Activated naive CD4-positive, alpha-beta T cell treated with anti-CD3 and anti-CD28 coated beads for 36 hours (primary cell): ENCODE measurements around the gene SRRM2. TPM values are rescaled to one million over a fixed set of nuclear protein-coding genes. Genes with fewer than 3 reads are reported as not detected.
"Not testable (repeated sequence)": the region's sequence is repeated elsewhere in the genome, so short reads cannot be mapped to it uniquely, and the experiment has no call there.

Experiments
- CTCF ChIA-PET: fragments of 350-600 bp; sonication (Branson Sonifier 250); formaldehyde crosslinking; loops from one replicate; lab custom pipeline; 2021; ENCODE audit warnings: antibody characterized with exemption; lab: Charles Lee
- DNase-seq: peaks from one replicate; pipeline ENCODE4 v3.0.0-alpha.2; 2020
- H3K27ac Mint-ChIP-seq: one replicate; pipeline ENCODE4 v1.8.0; 2021; ENCODE audit warnings: mild to moderate bottlenecking, mixed read lengths
- H3K27me3 Mint-ChIP-seq: one replicate; pipeline ENCODE4 v1.8.0; 2021; ENCODE audit warnings: low read depth, mixed read lengths
- H3K36me3 Mint-ChIP-seq: one replicate; pipeline ENCODE4 v1.8.0; 2021; ENCODE audit warnings: low read depth, mixed read lengths
- H3K4me1 Mint-ChIP-seq: one replicate; pipeline ENCODE4 v1.8.0; 2021; ENCODE audit warnings: low read depth, mixed read lengths
- H3K4me3 Mint-ChIP-seq: one replicate; pipeline ENCODE4 v1.8.0; 2021; ENCODE audit warnings: mild to moderate bottlenecking, moderate library complexity, mixed read lengths
- H3K9me3 Mint-ChIP-seq: one replicate; pipeline ENCODE4 v1.8.0; 2021; ENCODE audit warnings: mixed read lengths
- intact Hi-C: fragments of 100-400 bp; cut with micrococcal nuclease; formaldehyde crosslinking; loops from one replicate; pipeline ENCODE4 v1.15.1; 2023
- total RNA-seq, 2 experiments: library from RNA; stranded (reverse); gene quantifications; one replicate each; pipeline ENCODE4 v1.2.3, GENCODE V29; 2021

SRRM2 gene
- total RNA-seq, 2 experiments from 2014 or later, result 607 to 649 TPM

DNA sequence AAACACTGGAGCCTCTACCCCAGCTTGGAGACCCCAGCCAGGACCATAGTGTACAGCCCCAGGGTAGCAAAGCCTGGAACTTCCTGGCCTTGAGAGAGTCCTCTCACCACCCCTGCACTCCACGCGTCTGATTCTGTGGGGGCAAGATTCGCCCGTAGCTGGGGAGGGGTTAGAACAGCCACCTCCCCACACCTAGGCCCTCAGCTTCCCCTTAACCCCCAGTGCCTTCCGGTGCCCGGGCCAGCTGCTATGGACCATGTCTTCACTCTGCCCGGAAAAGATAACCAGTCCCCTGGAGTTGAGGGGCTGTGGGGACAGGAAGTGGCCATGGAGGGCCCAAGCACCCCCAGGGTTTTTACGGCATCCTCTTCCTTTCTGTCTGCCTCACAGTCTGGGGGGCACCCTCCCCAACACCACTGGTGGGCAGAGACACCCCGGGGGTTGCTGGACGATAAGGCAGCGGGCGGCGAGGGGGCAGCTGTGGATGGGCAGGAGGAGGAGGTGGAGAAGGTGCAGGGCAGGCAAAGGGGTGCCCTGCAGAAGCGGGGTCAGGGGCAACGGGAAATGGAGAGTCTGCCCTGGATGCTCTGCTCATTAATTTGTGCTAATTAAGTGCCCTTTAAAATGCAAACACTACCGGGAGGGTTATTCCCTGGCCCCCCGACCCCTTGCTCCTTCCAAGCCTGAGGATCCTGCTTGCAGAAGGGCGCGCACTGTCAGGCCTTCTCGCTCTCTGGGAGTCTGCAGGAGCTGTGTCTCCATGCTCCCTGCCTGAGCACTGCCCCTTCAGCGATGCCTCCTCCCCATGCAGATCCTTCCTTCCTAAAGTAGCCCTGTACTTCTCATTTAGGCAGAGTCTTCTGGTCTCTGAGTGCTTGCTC lies 34.8 kb upstream of the SRRM2 start:
- Mint-ChIP-seq H3K36me3 (no peaks in the 10 kb centered on the region), H3K4me1 (peaks cover 6% of the 10 kb centered on the region), H3K27ac (no peak overlapping the region), H3K9me3 (no peaks in the 10 kb centered on the region), H3K27me3 (no peaks in the 10 kb centered on the region), H3K4me3 (no peak overlapping the region)
- DNase-seq, result no peak
- intact Hi-C loops, result no loop called here
- CTCF ChIA-PET, result no interaction called here

DNA sequence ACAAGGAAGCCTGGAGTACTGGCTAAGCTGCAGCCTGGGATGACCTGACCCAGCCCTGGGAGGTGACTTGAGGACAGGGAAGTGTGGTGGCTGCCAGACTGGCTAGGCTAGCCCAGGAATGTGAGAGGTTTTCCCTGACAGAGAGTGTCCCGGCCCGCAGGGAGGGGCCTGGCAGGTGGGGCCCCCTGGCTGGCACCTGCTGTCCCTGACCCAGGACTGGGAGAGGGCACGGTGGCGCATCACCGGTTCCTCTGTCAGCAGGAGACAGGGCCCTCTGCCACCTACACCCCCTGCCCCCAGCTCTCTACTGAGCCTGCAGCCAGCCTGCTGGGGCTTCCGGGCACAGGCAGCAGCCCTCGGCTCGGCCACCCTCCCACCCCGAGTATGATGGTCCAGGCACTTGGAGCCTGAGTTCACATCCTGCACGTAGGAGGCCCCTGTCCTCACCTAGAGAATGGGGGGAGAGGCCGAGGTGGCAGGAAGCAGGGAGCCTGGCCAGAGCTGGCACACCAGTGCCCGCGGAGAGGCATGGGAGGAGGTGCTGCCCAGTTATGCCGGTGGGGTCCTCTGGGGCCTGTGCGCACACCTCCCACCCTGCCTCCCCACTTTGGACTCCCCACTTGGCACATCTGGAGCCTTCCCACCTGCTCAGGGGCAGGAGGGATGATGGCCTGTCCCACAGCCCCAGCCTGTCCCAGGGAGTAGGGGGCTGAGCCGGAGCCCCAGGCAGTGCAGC lies 32.9 kb upstream of the SRRM2 start:
- H3K4me1 Mint-ChIP-seq, result peaks cover 6% of the 10 kb centered on the region
- peak overlapping the region; percentile 53 for H3K4me3 Mint-ChIP-seq
- DNase-seq, result no peak
- no peaks in the 10 kb centered on the region for H3K36me3 Mint-ChIP-seq
- no peak overlapping the region for H3K27ac Mint-ChIP-seq
- intact Hi-C loops, result loop anchor here (5.0 kb wide), 1 partner anchor 207 kb away; the partner anchor contains the start of gene ATP6V0C
- no peaks in the 10 kb centered on the region for H3K9me3 Mint-ChIP-seq
- H3K27me3 Mint-ChIP-seq, result peaks cover 2% of the 10 kb centered on the region
- CTCF ChIA-PET, result interaction anchor here (0.7 to 1.0 kb wide), 2 partner anchors 10 to 310 kb away, joined by 3 read pairs; no protein-coding TSS in a partner anchor

- no peaks in the 10 kb centered on the region for H3K36me3 Mint-ChIP-seq
- CTCF ChIA-PET, result interaction anchor here (1.0 kb wide), 1 partner anchor 10 kb away, joined by 3 read pairs; no protein-coding TSS in a partner anchor
- intact Hi-C loops, result loop anchor here (5.0 kb wide), 1 partner anchor 208 kb away; the partner anchor contains the start of gene ATP6V0C
Observed at GRCh38 chr16:2720064-2720457, 32.4 kb upstream of the SRRM2 start, which contains the start of gene PRSS27. PRSS27 (minus strand) TSS chr16:2720224; CDS start chr16:2720160, 64 bp downstream.

GRCh38 chr16:2720719-2721633 lies 31.5 kb upstream of the SRRM2 start:
- Mint-ChIP-seq H3K27me3 (peaks cover 2% of the 10 kb centered on the region), H3K4me1 (no peaks in the 10 kb centered on the region), H3K4me3 (peak overlapping the region; percentile 82), H3K27ac (peak overlapping the region; percentile 85), H3K36me3 (no peaks in the 10 kb centered on the region), H3K9me3 (no peaks in the 10 kb centered on the region)
- CTCF ChIA-PET, result interaction anchor here (1.0 kb wide), 1 partner anchor 9 kb away, joined by 3 read pairs; no protein-coding TSS in a partner anchor
- DNase-seq, result peak; percentile 92
- intact Hi-C loops, result loop anchor here (1.0 to 5.0 kb wide), 4 partner anchors 31 to 209 kb away; partner anchors contain the start of genes ATP6V0C, KCTD5 and SRRM2

More at GRCh38 chr16:2720064-2720457, 32.4 kb upstream of the SRRM2 start, which contains the start of gene PRSS27:
- Mint-ChIP-seq H3K27ac (peak within 1 kb of the TSS; percentile 85), H3K4me1 (peaks cover 3% of the 10 kb centered on the region), H3K4me3 (peak within 1 kb of the TSS; percentile 82), H3K9me3 (no peaks in the 10 kb centered on the region), H3K27me3 (peaks cover 2% of the 10 kb centered on the region)
- no peak for DNase-seq

- intact Hi-C loops, result loop anchor here (1.0 to 5.0 kb wide), 4 partner anchors 31 to 209 kb away; partner anchors contain the start of genes ATP6V0C, KCTD5 and SRRM2
- H3K27ac Mint-ChIP-seq, result peak overlapping the region; percentile 31
- not testable (repeated sequence) for H3K9me3 Mint-ChIP-seq, H3K36me3 Mint-ChIP-seq, H3K27me3 Mint-ChIP-seq, H3K4me1 Mint-ChIP-seq
- CTCF ChIA-PET, result interaction anchor here (0.7 kb wide), 2 partner anchors 34 to 146 kb away, joined by 3 to 6 read pairs; no protein-coding TSS in a partner anchor
- H3K4me3 Mint-ChIP-seq, result peak overlapping the region; percentile 62
- DNase-seq, result peak; percentile 22
Observed at GRCh38 chr16:2721634-2722173, 30.7 kb upstream of the SRRM2 start.

DNA sequence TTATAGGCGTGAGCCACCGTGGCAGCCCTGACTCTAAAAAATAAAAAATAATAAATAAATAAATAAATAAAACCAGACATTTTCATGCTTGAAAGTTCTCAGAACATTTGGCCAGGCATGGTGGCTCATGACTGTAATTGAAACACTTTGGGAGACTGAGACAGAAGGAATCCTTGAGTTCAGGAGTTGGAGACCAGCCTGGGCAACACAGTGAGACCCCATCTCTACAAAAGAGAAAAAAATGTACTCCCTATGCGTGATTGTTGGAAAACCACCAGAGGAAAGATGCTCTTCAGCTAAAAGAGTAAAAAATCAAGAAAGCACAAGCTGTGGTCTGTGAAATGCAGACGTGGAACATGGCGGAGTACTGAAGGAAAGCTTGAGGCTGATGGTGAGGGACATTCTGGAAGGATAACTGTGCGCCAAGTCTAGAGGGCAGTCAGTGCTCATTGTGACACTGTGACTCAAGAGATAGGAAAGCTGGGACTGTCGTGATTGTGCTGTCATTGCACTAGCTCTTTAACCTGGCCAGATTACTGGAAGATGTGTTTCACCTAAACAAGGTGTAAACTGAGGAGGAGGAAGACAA lies 28.3 kb upstream of the SRRM2 start:
- H3K4me1 Mint-ChIP-seq, result peaks cover 6% of the 10 kb centered on the region
- intact Hi-C loops, result loop anchor here (5.0 kb wide), 1 partner anchor 212 kb away; the partner anchor contains the start of gene ATP6V0C
- no peak overlapping the region for H3K27ac Mint-ChIP-seq
- no peaks in the 10 kb centered on the region for H3K36me3 Mint-ChIP-seq
- H3K9me3 Mint-ChIP-seq, result no peaks in the 10 kb centered on the region
- CTCF ChIA-PET, result no interaction called here
- H3K27me3 Mint-ChIP-seq, result peaks cover 2% of the 10 kb centered on the region
- no peak for DNase-seq
- H3K4me3 Mint-ChIP-seq, result no peak overlapping the region

- peaks cover 2% of the 10 kb centered on the region for H3K27me3 Mint-ChIP-seq
- H3K4me3 Mint-ChIP-seq, result no peak overlapping the region
- no peak for DNase-seq
- H3K4me1 Mint-ChIP-seq, result peaks cover 6% of the 10 kb centered on the region
- intact Hi-C loops, result loop anchor here (5.0 kb wide), 1 partner anchor 213 kb away; the partner anchor contains the start of gene ATP6V0C
- H3K9me3 Mint-ChIP-seq, result no peaks in the 10 kb centered on the region
- CTCF ChIA-PET, result no interaction called here
- no peaks in the 10 kb centered on the region for H3K36me3 Mint-ChIP-seq
- H3K27ac Mint-ChIP-seq, result no peak overlapping the region
Observed at GRCh38 chr16:2724816-2725348, 27.6 kb upstream of the SRRM2 start.

- CTCF ChIA-PET, result no interaction called here
Observed at GRCh38 chr16:2726923-2727322, 25.5 kb upstream of the SRRM2 start.

GRCh38 chr16:2728034-2728433 lies 24.4 kb upstream of the SRRM2 start:
- intact Hi-C loops, result no loop called here
- CTCF ChIA-PET, result interaction anchor here (0.8 kb wide), 1 partner anchor 18 kb away, joined by 3 read pairs; no protein-coding TSS in a partner anchor
- H3K27me3 Mint-ChIP-seq, result peaks cover 2% of the 10 kb centered on the region
- no peak overlapping the region for H3K27ac Mint-ChIP-seq
- H3K4me3 Mint-ChIP-seq, result no peak overlapping the region
- no peaks in the 10 kb centered on the region for H3K9me3 Mint-ChIP-seq
- H3K36me3 Mint-ChIP-seq, result no peaks in the 10 kb centered on the region
- peaks cover 6% of the 10 kb centered on the region for H3K4me1 Mint-ChIP-seq
- DNase-seq, result no peak

More at GRCh38 chr16:2726923-2727322, 25.5 kb upstream of the SRRM2 start:
- Mint-ChIP-seq H3K9me3 (no peaks in the 10 kb centered on the region), H3K27ac (no peak overlapping the region), H3K27me3 (peaks cover 2% of the 10 kb centered on the region), H3K36me3 (no peaks in the 10 kb centered on the region), H3K4me1 (peaks cover 6% of the 10 kb centered on the region), H3K4me3 (no peak overlapping the region)
- intact Hi-C loops, result no loop called here
- no peak for DNase-seq

GRCh38 chr16:2734844-2735515 lies 17.5 kb upstream of the SRRM2 start:
- no peak for DNase-seq
- H3K4me3 Mint-ChIP-seq, result no peak overlapping the region
- no peaks in the 10 kb centered on the region for H3K36me3 Mint-ChIP-seq
- H3K27ac Mint-ChIP-seq, result no peak overlapping the region
- no peaks in the 10 kb centered on the region for H3K9me3 Mint-ChIP-seq
- CTCF ChIA-PET, result no interaction called here
- intact Hi-C loops, result no loop called here
- H3K4me1 Mint-ChIP-seq, result no peaks in the 10 kb centered on the region
- no peaks in the 10 kb centered on the region for H3K27me3 Mint-ChIP-seq
